Left lung (tissue), 10 donors: ENCODE results near the gene ELANE. TPM values are rescaled to one million over a fixed set of nuclear protein-coding genes. Genes with fewer than 3 reads are reported as not detected.

ENCODE experiments used
- ATAC-seq: fragments of 200-7000 bp; cut with Tn5 transposase; one replicate; pipeline ENCODE4 v1.9.1; 2020; ENCODE audit warnings: moderate library complexity
- DNase-seq, 4 donors: peaks; one replicate each; pipeline ENCODE4 v3.0.0-alpha.2; 2013 to 2020
- H3K27ac ChIP-seq, 2 donors: fragments of 200-600 bp; sonication (generic) in 1 of 2; one replicate each; pipeline versions ENCODE4 v1.5.0 to v1.8.0; 2020 to 2021
- H3K27me3 ChIP-seq, 2 donors: fragments of 200-600 bp; sonication (generic) in 1 of 2; one replicate each; pipeline versions ENCODE4 v1.5.0 to v1.8.0; 2020 to 2021
- H3K36me3 ChIP-seq, 2 donors: fragments of 200-600 bp; sonication (generic) in 1 of 2; one replicate each; pipeline versions ENCODE4 v1.5.0 to v1.8.0; 2020 to 2021
- H3K4me1 ChIP-seq, 2 donors: fragments of 200-600 bp; one replicate each; pipeline ENCODE4 v1.8.0; 2021
- H3K4me3 ChIP-seq, 2 donors: fragments of 200-600 bp; sonication (generic) in 1 of 2; one replicate each; pipeline versions ENCODE4 v1.5.0 to v1.8.0; 2020 to 2021; ENCODE audit warnings: mild to moderate bottlenecking in 1 of 2
- H3K9me3 ChIP-seq, 2 donors: fragments of 200-600 bp; sonication (generic) in 1 of 2; one replicate each; pipeline versions ENCODE4 v1.5.0 to v1.8.0; 2020 to 2021
- intact Hi-C, 2 donors: fragments of 100-400 bp; cut with DNase I; formaldehyde crosslinking; loops; one replicate each; pipeline versions ENCODE4 v1.11.2 to v1.14.2; 2022
- polyA plus RNA-seq, 6 donors: library from polyadenylated mRNA; unstranded; fragments of 120-200 nt; gene quantifications; one replicate each; pipeline ENCODE4 v1.2.1, GENCODE V29; 2013; ENCODE audit not compliant: insufficient read length in 6 of 6
- total RNA-seq, 2 donors: library from RNA; stranded (reverse); fragmentation: NEBNext Ultra II Directional; extraction: Animal tissue kit (Norgen Biotek cat#: 25700); gene quantifications; one replicate each; pipeline ENCODE4 v1.2.1, GENCODE V29; 2021
- TF ChIP-seq, protein P1 (sequence below), 2 donors: fragments of 200-600 bp; sonication (generic) in 1 of 2; IDR thresholded peaks; one replicate each; pipeline versions ENCODE4 v1.5.0 to v1.8.0; 2021; ENCODE audit warnings: antibody characterized with exemption in 2 of 2
- donor health status: DM: no; HTN: yes; CAD: no.
- donor health status: DM: no; HTN: no; CAD: no.

The ELANE gene
- total and polyA plus RNA-seq, 8 donors: 0.70 to 2.2 (median 1.2) TPM

DNA sequence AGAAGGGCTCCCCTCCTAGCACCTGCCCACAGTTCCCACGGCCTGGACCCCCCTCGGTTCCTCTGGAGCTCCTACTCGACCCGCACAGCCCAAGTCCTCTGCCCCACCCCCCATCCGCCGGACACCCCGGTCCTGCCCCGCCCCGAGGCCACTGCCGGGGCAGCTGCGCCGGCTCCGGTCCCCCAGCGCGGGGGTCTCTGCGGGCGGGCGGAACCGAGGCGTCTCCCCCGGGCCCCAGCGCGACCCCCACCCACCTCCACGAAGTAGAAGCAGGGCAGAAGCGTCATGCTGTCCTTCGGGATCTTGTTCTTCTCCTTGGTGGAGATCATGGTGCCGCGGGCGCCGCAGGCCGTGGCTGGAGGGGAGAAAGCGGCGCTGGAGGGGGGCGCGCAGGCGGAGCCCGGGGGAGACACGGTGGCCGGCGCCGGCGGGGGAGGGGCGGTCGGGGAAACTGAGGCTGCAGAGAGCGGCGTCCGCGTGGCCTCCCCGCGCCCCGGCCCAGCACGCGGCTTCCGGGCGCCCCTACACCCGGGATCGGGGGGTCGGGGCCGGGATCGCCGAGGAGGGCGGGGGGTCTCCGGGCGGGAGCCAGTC, 30.8 kb upstream of the ELANE start:
- Histone ChIP-seq H3K27ac (no peak overlapping the region), H3K9me3 (no peaks in the 10 kb centered on the region), H3K36me3 (no peaks in the 10 kb centered on the region), H3K4me3 (peak overlapping the region; percentile 13 to 35), H3K27me3 (peaks cover 18 to 36% of the 10 kb centered on the region in 2 donors), H3K4me1 (peaks cover 3 to 52% of the 10 kb centered on the region in 2 donors)
- TF ChIP-seq, protein P1, sequence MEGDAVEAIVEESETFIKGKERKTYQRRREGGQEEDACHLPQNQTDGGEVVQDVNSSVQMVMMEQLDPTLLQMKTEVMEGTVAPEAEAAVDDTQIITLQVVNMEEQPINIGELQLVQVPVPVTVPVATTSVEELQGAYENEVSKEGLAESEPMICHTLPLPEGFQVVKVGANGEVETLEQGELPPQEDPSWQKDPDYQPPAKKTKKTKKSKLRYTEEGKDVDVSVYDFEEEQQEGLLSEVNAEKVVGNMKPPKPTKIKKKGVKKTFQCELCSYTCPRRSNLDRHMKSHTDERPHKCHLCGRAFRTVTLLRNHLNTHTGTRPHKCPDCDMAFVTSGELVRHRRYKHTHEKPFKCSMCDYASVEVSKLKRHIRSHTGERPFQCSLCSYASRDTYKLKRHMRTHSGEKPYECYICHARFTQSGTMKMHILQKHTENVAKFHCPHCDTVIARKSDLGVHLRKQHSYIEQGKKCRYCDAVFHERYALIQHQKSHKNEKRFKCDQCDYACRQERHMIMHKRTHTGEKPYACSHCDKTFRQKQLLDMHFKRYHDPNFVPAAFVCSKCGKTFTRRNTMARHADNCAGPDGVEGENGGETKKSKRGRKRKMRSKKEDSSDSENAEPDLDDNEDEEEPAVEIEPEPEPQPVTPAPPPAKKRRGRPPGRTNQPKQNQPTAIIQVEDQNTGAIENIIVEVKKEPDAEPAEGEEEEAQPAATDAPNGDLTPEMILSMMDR (IDR thresholded peaks at IDR 0.05): no peak
- ATAC-seq (peak; percentile 9), DNase-seq (no peak)
- intact Hi-C loops: no loop called here

DNA sequence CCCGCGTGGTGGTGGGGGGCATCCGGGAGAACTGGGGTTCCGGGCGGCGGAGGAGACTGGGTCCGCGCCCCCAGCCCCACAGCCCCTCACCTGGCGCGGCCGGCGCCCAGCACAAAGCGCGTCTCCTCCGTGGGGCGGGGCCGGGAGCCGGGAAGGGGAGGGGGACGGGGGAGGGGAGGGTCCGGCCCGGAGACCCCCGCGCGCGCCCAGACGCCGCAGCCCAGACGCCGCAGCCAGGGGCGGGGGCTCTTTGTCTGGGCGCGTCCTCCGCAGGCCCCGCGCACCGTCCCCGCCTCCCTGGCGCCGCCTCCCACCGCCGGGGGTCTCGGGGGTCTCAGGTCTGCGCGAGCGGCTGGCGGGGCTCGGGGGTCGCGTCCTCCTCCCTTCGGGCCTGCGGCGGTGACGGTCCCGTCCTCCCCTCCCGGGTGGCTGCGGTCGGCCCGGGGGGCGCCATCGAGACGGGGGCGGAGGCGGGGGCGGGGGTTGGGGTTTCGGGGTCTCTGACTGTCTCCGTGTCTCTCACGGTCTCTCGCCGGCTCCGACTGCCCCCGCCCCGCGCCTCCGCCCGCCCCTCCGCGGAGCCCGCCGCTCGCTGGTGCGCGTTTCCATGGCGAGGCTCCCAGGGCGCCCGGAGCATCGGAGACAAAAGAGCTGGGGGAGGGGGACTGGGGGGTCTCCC, 30.1 kb upstream of the ELANE start, which contains the start of gene PLPPR3:
Gene PLPPR3 (minus strand): TSS at position 131 of the 679 bp plus-strand sequence. CDS start 396 bp downstream, outside the sequence.
- intact Hi-C loops: no loop called here
- Histone ChIP-seq H3K36me3 (no peaks in the 10 kb centered on the region), H3K27ac (no peak within 1 kb of the TSS), H3K9me3 (no peaks in the 10 kb centered on the region), H3K27me3 (peaks cover 18 to 36% of the 10 kb centered on the region in 2 donors), H3K4me1 (peaks cover 3 to 58% of the 10 kb centered on the region in 2 donors), H3K4me3 (peak within 1 kb of the TSS; percentile 13 to 35)
- TF ChIP-seq, protein P1 (IDR thresholded peaks at IDR 0.05): no peak
- DNase-seq (peak in 1 of 4 donors; percentile 74), ATAC-seq (no peak)

DNA sequence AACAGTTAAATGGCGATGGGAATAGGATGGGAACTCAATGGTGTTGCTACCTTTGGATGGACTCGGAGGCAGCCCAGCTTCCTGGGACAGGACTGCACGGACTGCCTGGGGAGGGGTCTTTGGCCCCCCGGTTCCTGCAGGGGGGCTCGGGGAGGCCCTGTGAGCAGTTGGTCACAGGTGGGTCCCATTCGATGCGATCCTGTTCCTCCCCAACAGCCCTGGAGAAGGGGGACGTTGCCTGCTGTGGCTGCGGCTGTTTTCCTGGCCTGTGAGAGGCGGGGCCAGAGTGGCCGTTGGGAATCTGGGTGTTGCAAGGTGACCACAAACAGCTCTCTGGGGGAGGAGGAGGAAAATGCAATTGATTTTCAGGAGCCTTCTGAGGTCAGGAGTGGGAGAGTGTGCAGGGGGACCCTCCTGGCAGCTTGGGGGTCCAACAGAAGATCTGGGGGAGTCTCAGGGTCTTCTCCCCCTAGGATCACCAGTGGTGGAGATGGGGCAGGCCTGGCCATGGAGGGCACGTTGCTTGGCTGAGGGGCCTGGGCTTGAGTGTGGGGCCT, 28.5 kb upstream of the ELANE start:
- DNase-seq (no peak), ATAC-seq (peak; percentile 39)
- Histone ChIP-seq H3K4me3 (no peak overlapping the region), H3K27ac (no peak overlapping the region), H3K4me1 (peaks cover 3 to 69% of the 10 kb centered on the region in 2 donors), H3K27me3 (peaks cover 18 to 45% of the 10 kb centered on the region in 2 donors), H3K36me3 (no peaks in the 10 kb centered on the region), H3K9me3 (no peaks in the 10 kb centered on the region)
- intact Hi-C loops: no loop called here
- TF ChIP-seq, protein P1 (IDR thresholded peaks at IDR 0.05): no peak

DNA sequence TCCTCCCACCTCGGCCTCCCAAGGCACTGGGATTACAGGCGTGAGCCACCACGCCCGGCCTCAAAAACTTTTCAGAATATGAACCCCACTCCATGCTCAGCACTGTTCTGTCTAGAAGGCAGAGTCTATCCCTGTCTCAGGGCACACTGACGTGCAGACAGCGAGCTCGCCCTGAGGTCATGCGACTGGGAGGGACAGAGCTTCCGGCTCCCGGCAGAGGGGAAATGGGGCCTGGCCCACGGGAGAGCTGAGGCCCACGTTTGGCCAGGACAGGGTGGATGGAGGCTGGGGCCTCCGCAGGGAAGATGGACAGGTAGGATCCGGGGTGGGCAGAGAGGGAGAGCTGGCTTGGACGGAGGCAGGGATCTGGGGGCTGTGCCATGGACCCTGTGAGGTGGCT, 27.2 kb upstream of the ELANE start:
- Histone ChIP-seq H3K27me3 (peaks cover 18 to 50% of the 10 kb centered on the region in 2 donors), H3K4me3 (no peak overlapping the region), H3K27ac (no peak overlapping the region), H3K36me3 (no peaks in the 10 kb centered on the region), H3K4me1 (peaks cover 3 to 73% of the 10 kb centered on the region in 2 donors), H3K9me3 (no peaks in the 10 kb centered on the region)
- no peak for DNase-seq
- intact Hi-C loops: no loop called here
- TF ChIP-seq, protein P1 (IDR thresholded peaks at IDR 0.05): no peak
- ATAC-seq: peak; percentile 43
